ENCODE results near the gene HCLS1. TPM values are rescaled to one million over a fixed set of nuclear protein-coding genes. Genes with fewer than 3 reads are reported as not detected.
"Not testable (repeated sequence)": the region's sequence is repeated elsewhere in the genome, so short reads cannot be mapped to it uniquely, and the experiment has no call there.

Gene HCLS1
- total RNA-seq, 3 donors from 2014 or later (not counting 1 experiment from before 2014, with no cell fraction given): 331 to 356 (median 336) TPM

GRCh38 chr3:121606106-121606505, 54.6 kb downstream of the HCLS1 start:
- DNase-seq (no peak), ATAC-seq (no peak)
- Mint-ChIP-seq H3K4me3 (no peak overlapping the region), H3K36me3 (no peaks in the 10 kb centered on the region), H3K27me3 (ENCODE audit: low read depth in 2 of 2) (no peaks in the 10 kb centered on the region), H3K27ac (no peak overlapping the region), H3K9me3 (no peaks in the 10 kb centered on the region), H3K4me1 (no peaks in the 10 kb centered on the region)
- H3K4me1 ChIP-seq (ENCODE audit: control insufficient read depth, insufficient read depth, low read length): no peaks in the 10 kb centered on the region
- H3K27me3 ChIP-seq (ENCODE audit: control insufficient read depth, insufficient read depth, low read length): no peaks in the 10 kb centered on the region
- WGBS (ENCODE audit: insufficient coverage): 93% methylated on average over 4 of the region's 4 CpGs
- no peak overlapping the region for H3K27ac ChIP-seq (ENCODE audit: low read length)
- intact Hi-C loops (cut with micrococcal nuclease): no loop called here
- no peaks in the 10 kb centered on the region for H3K9me3 ChIP-seq (ENCODE audit: control insufficient read depth, insufficient read depth, low read length)
- H3K36me3 ChIP-seq (ENCODE audit: control insufficient read depth, insufficient read depth, low read length): no peaks in the 10 kb centered on the region
- no peak overlapping the region for H3K4me3 ChIP-seq (ENCODE audit: low read length)
- TF ChIP-seq CTCF (IDR thresholded peaks at IDR 0.05): no peak

GRCh38 chr3:121604759-121605158, 55.9 kb downstream of the HCLS1 start:
- H3K36me3 Mint-ChIP-seq: no peaks in the 10 kb centered on the region
- H3K27me3 Mint-ChIP-seq (ENCODE audit: low read depth in 2 of 2): no peaks in the 10 kb centered on the region
- H3K27me3 ChIP-seq (ENCODE audit: control insufficient read depth, insufficient read depth, low read length): no peaks in the 10 kb centered on the region
- H3K4me3 Mint-ChIP-seq: no peak overlapping the region
- H3K9me3 Mint-ChIP-seq: no peaks in the 10 kb centered on the region
- WGBS (ENCODE audit: insufficient coverage): 97% methylated on average over 2 of the region's 2 CpGs
- H3K9me3 ChIP-seq (ENCODE audit: control insufficient read depth, insufficient read depth, low read length): no peaks in the 10 kb centered on the region
- no peaks in the 10 kb centered on the region for H3K36me3 ChIP-seq (ENCODE audit: control insufficient read depth, insufficient read depth, low read length)
- no peak overlapping the region for H3K27ac ChIP-seq (ENCODE audit: low read length)
- intact Hi-C loops (cut with micrococcal nuclease): no loop called here
- ATAC-seq (no peak), DNase-seq (no peak)
- H3K4me1 Mint-ChIP-seq: no peaks in the 10 kb centered on the region
- H3K4me1 ChIP-seq (ENCODE audit: control insufficient read depth, insufficient read depth, low read length): no peaks in the 10 kb centered on the region
- H3K4me3 ChIP-seq (ENCODE audit: low read length): no peak overlapping the region
- H3K27ac Mint-ChIP-seq: no peak overlapping the region
- TF ChIP-seq CTCF (IDR thresholded peaks at IDR 0.05): no peak

GRCh38 chr3:121601212-121601812, 59.4 kb downstream of the HCLS1 start:
- DNase-seq (no peak), ATAC-seq (no peak)
- WGBS (ENCODE audit: insufficient coverage): 47% methylated on average over 4 of the region's 4 CpGs
- no peaks in the 10 kb centered on the region for H3K27me3 Mint-ChIP-seq (ENCODE audit: low read depth in 2 of 2)
- H3K4me1 Mint-ChIP-seq: no peaks in the 10 kb centered on the region
- Histone ChIP-seq H3K27ac (ENCODE audit: low read length) (no peak overlapping the region), H3K27me3 (ENCODE audit: control insufficient read depth, insufficient read depth, low read length) (no peaks in the 10 kb centered on the region), H3K36me3 (ENCODE audit: control insufficient read depth, insufficient read depth, low read length) (no peaks in the 10 kb centered on the region), H3K9me3 (ENCODE audit: control insufficient read depth, insufficient read depth, low read length) (no peaks in the 10 kb centered on the region), H3K4me1 (ENCODE audit: control insufficient read depth, insufficient read depth, low read length) (no peaks in the 10 kb centered on the region), H3K4me3 (ENCODE audit: low read length) (no peak overlapping the region)
- H3K36me3 Mint-ChIP-seq: no peaks in the 10 kb centered on the region
- no peak for TF ChIP-seq CTCF (IDR thresholded peaks at IDR 0.05)
- intact Hi-C loops (cut with micrococcal nuclease): no loop called here
- no peaks in the 10 kb centered on the region for H3K9me3 Mint-ChIP-seq
- H3K4me3 Mint-ChIP-seq: no peak overlapping the region
- no peak overlapping the region for H3K27ac Mint-ChIP-seq

GRCh38 chr3:121599900-121600299, 60.8 kb downstream of the HCLS1 start:
- H3K27ac ChIP-seq (ENCODE audit: low read length); H3K4me1 ChIP-seq (ENCODE audit: control insufficient read depth, insufficient read depth, low read length); H3K9me3 ChIP-seq (ENCODE audit: control insufficient read depth, insufficient read depth, low read length); H3K4me3 ChIP-seq (ENCODE audit: low read length); ATAC-seq; H3K27me3 Mint-ChIP-seq (ENCODE audit: low read depth in 2 of 2); DNase-seq; H3K4me3 Mint-ChIP-seq; H3K4me1 Mint-ChIP-seq; H3K27ac Mint-ChIP-seq; H3K36me3 ChIP-seq (ENCODE audit: control insufficient read depth, insufficient read depth, low read length); intact Hi-C loops (cut with micrococcal nuclease); H3K36me3 Mint-ChIP-seq; H3K27me3 ChIP-seq (ENCODE audit: control insufficient read depth, insufficient read depth, low read length); H3K9me3 Mint-ChIP-seq: not testable (repeated sequence)
- 89% methylated on average over 2 of the region's 2 CpGs for WGBS (ENCODE audit: insufficient coverage)
